ENCODE data around the gene NNAT. TPM values are rescaled to one million over a fixed set of nuclear protein-coding genes. Genes with fewer than 3 reads are reported as not detected.

NNAT gene
- total and polyA plus RNA-seq, 2 of the 8 experiments (the other 6 are each of a cell fraction or from before 2014, with no cell fraction given), result 66.8 to 175 TPM

DNA sequence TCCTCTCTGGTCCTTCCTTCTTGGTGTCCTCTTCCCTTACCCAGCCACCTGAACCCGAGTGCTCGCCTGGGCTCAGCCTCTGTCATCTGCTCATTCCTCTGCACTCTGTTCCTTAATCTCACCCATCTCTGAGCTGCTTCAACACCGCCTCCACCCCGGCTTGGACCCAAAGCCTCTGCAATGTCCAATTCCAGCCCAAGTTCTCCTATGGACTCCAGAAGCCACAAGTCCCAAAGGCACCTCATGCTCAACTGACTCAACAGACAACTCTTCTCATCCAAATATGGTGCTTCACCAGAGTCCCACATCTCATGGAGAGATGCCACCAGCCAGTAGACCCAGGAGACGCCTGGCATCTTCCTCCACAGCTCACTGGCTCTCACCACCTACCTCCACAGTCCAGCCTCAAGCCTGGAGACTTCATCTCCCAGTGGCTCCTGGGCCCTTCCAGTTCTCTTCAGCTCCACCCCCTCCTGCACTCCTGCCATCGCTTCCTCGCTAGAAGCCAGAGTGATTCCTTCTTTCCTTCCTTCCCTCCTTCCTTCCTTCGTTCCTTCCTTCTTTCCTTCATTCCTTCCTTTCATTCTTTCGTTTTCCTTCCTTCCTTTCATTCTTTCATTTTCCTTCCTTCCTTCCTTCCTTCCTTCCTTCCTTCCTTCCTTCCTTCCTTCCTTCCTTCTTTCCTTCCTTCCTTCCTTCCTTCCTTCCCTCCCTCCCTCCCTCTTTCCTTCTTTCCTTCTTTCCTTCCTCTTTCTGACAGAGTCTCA is 40.9 kb upstream of the NNAT start:
- no peak overlapping the region for H2AFZ ChIP-seq (ENCODE audit: low read length)
- H3K56ac ChIP-seq (replicated peaks; ENCODE audit: insufficient read length, low read depth, low read length), result no peak overlapping the region
- H3K27me3 ChIP-seq (replicated peaks in 1 of 4; ENCODE audit: control insufficient read depth in 3 of 4, extremely low read depth in 1 of 4, insufficient read depth in 3 of 4, low read length in 3 of 4), result no peaks in the 10 kb centered on the region; a peak in 1 of 7 replicates
- no peak overlapping the region for H2BK12ac ChIP-seq (ENCODE audit: low read depth, low read length)
- no peaks in the 10 kb centered on the region for H3K36me3 ChIP-seq (ENCODE audit: control insufficient read depth in 2 of 4, insufficient read depth in 4 of 4, low read length in 3 of 4)
- H3K23ac ChIP-seq (ENCODE audit: insufficient read length), result no peak overlapping the region
- no peak overlapping the region for H2AK5ac ChIP-seq (ENCODE audit: low read depth, low read length)
- POLR2A ChIA-PET (ENCODE audit: partially characterized antibody), result interaction anchor here (1.0 to 1.8 kb wide), 3 partner anchors 8 to 26 kb away, joined by 3 to 6 read pairs (median 3); no protein-coding TSS in a partner anchor
- H4K91ac ChIP-seq (replicated peaks; ENCODE audit: insufficient read length, low read length), result no peak overlapping the region
- H2BK120ac ChIP-seq (replicated peaks; ENCODE audit: low read depth, low read length), result no peak overlapping the region
- H3K79me1 ChIP-seq (ENCODE audit: low read depth, low read length), result no peaks in the 10 kb centered on the region
- no peak overlapping the region for H4K8ac ChIP-seq (ENCODE audit: extremely low read depth, insufficient read depth, low read length)
- no peaks in the 10 kb centered on the region for H3K4me1 ChIP-seq (replicated peaks in 1 of 4; ENCODE audit: control insufficient read depth in 3 of 4, insufficient read depth in 4 of 4, low read length in 3 of 4)
- CTCF ChIA-PET (ENCODE audit: partially characterized antibody), result interaction anchor here (1.3 to 2.4 kb wide), 2 partner anchors 37 to 84 kb away, joined by 3 to 6 read pairs; no protein-coding TSS in a partner anchor
- no peak overlapping the region for H3K4ac ChIP-seq (replicated peaks; ENCODE audit: insufficient read length, low read depth, low read length)
- FAIRE-seq, result no peak
- no peak overlapping the region for H3K4me3 ChIP-seq (ENCODE audit: extremely low read depth in 1 of 4, insufficient read depth in 2 of 4, low read depth in 3 of 4, low read length in 4 of 4)
- H3K23me2 ChIP-seq (ENCODE audit: low read depth, low read length), result no peaks in the 10 kb centered on the region
- H3K9ac ChIP-seq (replicated peaks in 1 of 4; ENCODE audit: extremely low read depth in 1 of 4, low read depth in 3 of 4, low read length in 3 of 4), result no peak overlapping the region; a peak in 1 of 7 replicates
- H3K14ac ChIP-seq (ENCODE audit: insufficient read length), result no peak overlapping the region
- H3K18ac ChIP-seq (ENCODE audit: extremely low read depth, low read length), result no peak overlapping the region
- H2BK20ac ChIP-seq (ENCODE audit: low read length), result no peak overlapping the region
- no peaks in the 10 kb centered on the region for H3K79me2 ChIP-seq (ENCODE audit: control insufficient read depth in 1 of 2, insufficient read depth in 2 of 2, low read length in 2 of 2)
- no peaks in the 10 kb centered on the region for H4K20me1 ChIP-seq (replicated peaks in 1 of 2; ENCODE audit: control insufficient read depth in 1 of 2, insufficient read depth in 2 of 2, low read length in 2 of 2)
- no peak overlapping the region for H2BK15ac ChIP-seq (ENCODE audit: low read length)
- 84 to 96% methylated on average over 2 to 9 of the region's 9 CpGs for WGBS, 2 experiments (ENCODE audit: extremely low coverage in 1 of 2, insufficient coverage in 1 of 2, insufficient read length in 1 of 2, insufficient replicate concordance in 2 of 2, low coverage in 1 of 2, low lambda C conversion rate in 2 of 2, missing lambda C conversion rate in 1 of 2)
- no peak for DNase-seq (ENCODE audit: low read depth in 1 of 2, low spot score in 2 of 2)
- no peak overlapping the region for H4K5ac ChIP-seq (ENCODE audit: insufficient read length, low read depth, low read length)
- no peak overlapping the region for H2BK5ac ChIP-seq (ENCODE audit: low read depth, low read length)
- H3K9me3 ChIP-seq (ENCODE audit: insufficient read depth in 2 of 2, low read depth in 1 of 2, low read length in 1 of 2), result peaks cover 0 to 6% of the 10 kb centered on the region in 2 experiments; a peak in 2 of 4 replicates
- H3K27ac ChIP-seq (ENCODE audit: low read depth, low read length), result no peak overlapping the region
- no peak overlapping the region for H3K4me2 ChIP-seq (ENCODE audit: insufficient read depth in 1 of 2, low read depth in 2 of 2, low read length in 2 of 2)
- TF ChIP-seq SP2 (IDR thresholded peaks at IDR 0.05; ENCODE audit: low read length), result no peak
- TF ChIP-seq EZH2 (IDR thresholded peaks at IDR 0.05; ENCODE audit: low read depth, low read length, severe bottlenecking), result no peak
- no peak for TF ChIP-seq CHD1 (IDR thresholded peaks at IDR 0.05; ENCODE audit: low read depth, low read length)
- no peak for TF ChIP-seq KDM1A (IDR thresholded peaks at IDR 0.05; ENCODE audit: borderline replicate concordance, low read length)
- TF ChIP-seq TEAD4 (IDR thresholded peaks at IDR 0.05; ENCODE audit: low read depth, low read length), result no peak
- no peak for TF ChIP-seq TBP (IDR thresholded peaks at IDR 0.05; ENCODE audit: low read depth, low read length)
- TF ChIP-seq RNF2 (IDR thresholded peaks at IDR 0.05; ENCODE audit: borderline replicate concordance, low read depth, low read length, missing control alignments, poor library complexity, severe bottlenecking), result no peak
- TF ChIP-seq CBX5 (IDR thresholded peaks at IDR 0.05; ENCODE audit: low read depth, low read length), result no peak
- no peak for TF ChIP-seq RBBP5 (IDR thresholded peaks at IDR 0.05; ENCODE audit: borderline replicate concordance, low read depth, low read length)
- no peak for TF ChIP-seq JUN (IDR thresholded peaks at IDR 0.05; ENCODE audit: low read depth, low read length)
- no peak for TF ChIP-seq SIRT6 (IDR thresholded peaks at IDR 0.05; ENCODE audit: low read length)
- no peak for TF ChIP-seq POLR2AphosphoS5 (IDR thresholded peaks at IDR 0.05; ENCODE audit: low read depth, low read length)
